Peyer's patch (tissue), 4 donors: ENCODE results near the gene NRBF2. TPM values are rescaled to one million over a fixed set of nuclear protein-coding genes. Genes with fewer than 3 reads are reported as not detected.

Experiments
- DNase-seq, 3 donors: peaks; one replicate each; pipeline ENCODE4 v3.0.0-alpha.2; 2017 to 2019
- H3K27ac ChIP-seq, 4 donors: fragments of 200-600 bp; sonication (generic); one replicate each; pipeline ENCODE4 v1.5.1; 2016 to 2019
- H3K27me3 ChIP-seq, 2 donors: fragments of 200-600 bp; sonication (generic); one replicate each; pipeline ENCODE4 v1.5.1; 2019
- H3K36me3 ChIP-seq, 3 donors: fragments of 200-600 bp; sonication (generic); one replicate each; pipeline ENCODE4 v1.5.1; 2016 to 2019
- H3K4me1 ChIP-seq, 4 donors: fragments of 200-600 bp; sonication (generic); one replicate each; pipeline ENCODE4 v1.5.1; 2016 to 2019
- H3K4me3 ChIP-seq, 4 donors: fragments of 200-600 bp; sonication (generic); 1 replicate in 3 of 4; 2 replicates in 1 of 4; pipeline ENCODE4 v1.5.1; 2016 to 2019; ENCODE audit warnings: mild to moderate bottlenecking in 1 of 4
- H3K9me3 ChIP-seq, 4 donors: fragments of 200-600 bp; sonication (generic); one replicate each; pipeline ENCODE4 v1.5.1; 2016 to 2019; ENCODE audit warnings: mild to moderate bottlenecking in 1 of 4
- CTCF ChIP-seq, 6 experiments: fragments of 450-650 bp in 4 of 6; fragments of 200-600 bp in 2 of 6; sonication (generic) in 1 of 6; IDR thresholded peaks; one replicate each; pipeline ENCODE4 v1.5.1; 2017 to 2019; ENCODE audit warnings: antibody characterized with exemption in 6 of 6, mild to moderate bottlenecking in 3 of 6, moderate library complexity in 1 of 6
- POLR2A ChIP-seq, 2 donors: fragments of 450-650 bp; IDR thresholded peaks; one replicate each; pipeline ENCODE4 v1.5.1; 2017; ENCODE audit warnings: antibody characterized with exemption in 2 of 2, mild to moderate bottlenecking in 2 of 2, moderate library complexity in 2 of 2
- total RNA-seq, 4 donors: library from RNA; depleted of rRNA; stranded (reverse); fragments of >200 nt; gene quantifications; one replicate each; pipeline ENCODE4 v1.1.0, GENCODE V29; 2016

Gene NRBF2
- total RNA-seq, 4 donors from 2014 or later: 10.7 to 15.8 (median 14.9) TPM

GRCh38 chr10:63123727-63124362 is 9.3 kb upstream of the NRBF2 start:
- TF ChIP-seq POLR2A (IDR thresholded peaks at IDR 0.05) (no peak), CTCF (IDR thresholded peaks at IDR 0.05) (no peak)
- no peak for DNase-seq
- Histone ChIP-seq H3K27me3 (no peaks in the 10 kb centered on the region), H3K4me1 (no peaks in the 10 kb centered on the region), H3K27ac (no peak overlapping the region), H3K36me3 (no peaks in the 10 kb centered on the region), H3K9me3 (no peaks in the 10 kb centered on the region), H3K4me3 (no peak overlapping the region)

- no peaks in the 10 kb centered on the region for H3K9me3 ChIP-seq
These were observed 7.7 kb upstream of the NRBF2 start for GRCh38 chr10:63125459-63125858.

GRCh38 chr10:63128443-63128842 is 4.7 kb upstream of the NRBF2 start:
- no peaks in the 10 kb centered on the region for H3K27me3 ChIP-seq
- no peaks in the 10 kb centered on the region for H3K36me3 ChIP-seq
- H3K27ac ChIP-seq: no peak overlapping the region
- no peaks in the 10 kb centered on the region for H3K4me1 ChIP-seq
- peaks cover 0 to 5% (median 0%) of the 10 kb centered on the region in 4 donors for H3K9me3 ChIP-seq
- DNase-seq: no peak
- TF ChIP-seq CTCF (IDR thresholded peaks at IDR 0.05): no peak
- no peak for TF ChIP-seq POLR2A (IDR thresholded peaks at IDR 0.05)
- no peak overlapping the region for H3K4me3 ChIP-seq

More at GRCh38 chr10:63125459-63125858, 7.7 kb upstream of the NRBF2 start:
- Histone ChIP-seq H3K4me3 (no peak overlapping the region), H3K27ac (no peak overlapping the region), H3K36me3 (no peaks in the 10 kb centered on the region), H3K4me1 (no peaks in the 10 kb centered on the region), H3K27me3 (no peaks in the 10 kb centered on the region)
- TF ChIP-seq POLR2A (IDR thresholded peaks at IDR 0.05): no peak
- no peak for TF ChIP-seq CTCF (IDR thresholded peaks at IDR 0.05)
- DNase-seq: no peak

- DNase-seq: no peak
- peaks cover 0 to 9% (median 3%) of the 10 kb centered on the region in 4 donors for H3K4me1 ChIP-seq
- H3K27ac ChIP-seq: no peak overlapping the region
- H3K4me3 ChIP-seq: no peak overlapping the region
- TF ChIP-seq CTCF (IDR thresholded peaks at IDR 0.05) (no peak), POLR2A (IDR thresholded peaks at IDR 0.05) (no peak)
- no peaks in the 10 kb centered on the region for H3K27me3 ChIP-seq
- no peaks in the 10 kb centered on the region for H3K36me3 ChIP-seq
- peaks cover 0 to 5% (median 0%) of the 10 kb centered on the region in 4 donors for H3K9me3 ChIP-seq
These were observed 3.2 kb upstream of the NRBF2 start for GRCh38 chr10:63129888-63130287.

- TF ChIP-seq POLR2A (IDR thresholded peaks at IDR 0.05) (no peak), CTCF (IDR thresholded peaks at IDR 0.05) (peak in 1 of 6 experiments; percentile 3)
- no peaks in the 10 kb centered on the region for H3K27me3 ChIP-seq
- no peak for DNase-seq
- H3K36me3 ChIP-seq: no peaks in the 10 kb centered on the region
- peaks cover 0 to 5% (median 0%) of the 10 kb centered on the region in 4 donors for H3K9me3 ChIP-seq
- peaks cover 0 to 27% (median 9%) of the 10 kb centered on the region in 4 donors for H3K4me1 ChIP-seq
- peak overlapping the region; percentile 75 to 97 (median 93) for H3K4me3 ChIP-seq
- H3K27ac ChIP-seq: peak overlapping the region; percentile 88 to 99 (median 92)
These were observed 475 bp upstream of the NRBF2 start for GRCh38 chr10:63132651-63133055.
